Measurements from ENCODE around the gene DNPH1. TPM values are rescaled to one million over a fixed set of nuclear protein-coding genes. Genes with fewer than 3 reads are reported as not detected.

The DNPH1 gene
- total and polyA plus RNA-seq, 9 of the 15 experiments (the other 6 are each of a cell fraction or from before 2014, with no cell fraction given) = 7.3 to 300 (median 68.7) TPM

DNA sequence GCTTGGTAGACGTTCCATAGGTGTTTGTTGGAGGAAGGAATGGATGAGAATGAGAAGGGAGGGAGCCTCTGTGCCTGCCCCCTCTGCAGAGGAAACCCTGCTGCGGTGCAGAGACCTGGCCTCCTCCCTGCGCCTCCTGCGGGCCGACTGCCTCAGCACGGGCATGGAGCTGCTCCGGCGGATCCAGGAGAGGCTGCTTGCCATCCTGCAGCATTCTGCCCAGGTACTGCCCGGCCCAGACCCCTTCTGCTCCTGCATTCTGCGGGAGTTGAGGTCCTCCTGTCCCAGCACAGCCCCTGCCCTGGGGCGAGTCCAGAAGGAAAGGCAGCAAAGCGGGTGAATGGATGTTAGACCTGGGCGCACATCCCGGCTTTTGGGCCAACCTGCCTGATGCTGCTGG lies 6.1 kb downstream of the DNPH1 start (continued):
- no peak for TF ChIP-seq UBTF (IDR thresholded peaks at IDR 0.05; ENCODE audit: borderline replicate concordance in 1 of 2, low read depth in 2 of 2, low read length in 2 of 2)
- no peak for TF ChIP-seq ZNF561 (CRISPR knock-in tag; conservative IDR thresholded peaks at IDR 0.05)
- TF ChIP-seq RBFOX2 (IDR thresholded peaks at IDR 0.05; ENCODE audit: low read depth, low read length) = peak; percentile 61
- TF ChIP-seq SUPT5H (IDR thresholded peaks at IDR 0.05) = 0 out of 2 replicates have a peak, but pooled peaks have one; percentile 16
- TF ChIP-seq ZNF232 (CRISPR knock-in tag; IDR thresholded peaks at IDR 0.05) = no peak
- TF ChIP-seq, protein P1, sequence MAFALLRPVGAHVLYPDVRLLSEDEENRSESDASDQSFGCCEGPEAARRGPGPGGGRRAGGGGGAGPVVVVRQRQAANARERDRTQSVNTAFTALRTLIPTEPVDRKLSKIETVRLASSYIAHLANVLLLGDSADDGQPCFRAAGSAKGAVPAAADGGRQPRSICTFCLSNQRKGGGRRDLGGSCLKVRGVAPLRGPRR (CRISPR knock-in tag; IDR thresholded peaks at IDR 0.05) = no peak
- no peak for TF ChIP-seq XRCC4 (IDR thresholded peaks at IDR 0.05; ENCODE audit: extremely low read depth, insufficient read depth, insufficient read length)
- TF ChIP-seq POLR2A (conservative IDR thresholded peaks at IDR 0.05) = no peak; the same call in 1 of the 2 replicates
- TF ChIP-seq, protein P2, sequence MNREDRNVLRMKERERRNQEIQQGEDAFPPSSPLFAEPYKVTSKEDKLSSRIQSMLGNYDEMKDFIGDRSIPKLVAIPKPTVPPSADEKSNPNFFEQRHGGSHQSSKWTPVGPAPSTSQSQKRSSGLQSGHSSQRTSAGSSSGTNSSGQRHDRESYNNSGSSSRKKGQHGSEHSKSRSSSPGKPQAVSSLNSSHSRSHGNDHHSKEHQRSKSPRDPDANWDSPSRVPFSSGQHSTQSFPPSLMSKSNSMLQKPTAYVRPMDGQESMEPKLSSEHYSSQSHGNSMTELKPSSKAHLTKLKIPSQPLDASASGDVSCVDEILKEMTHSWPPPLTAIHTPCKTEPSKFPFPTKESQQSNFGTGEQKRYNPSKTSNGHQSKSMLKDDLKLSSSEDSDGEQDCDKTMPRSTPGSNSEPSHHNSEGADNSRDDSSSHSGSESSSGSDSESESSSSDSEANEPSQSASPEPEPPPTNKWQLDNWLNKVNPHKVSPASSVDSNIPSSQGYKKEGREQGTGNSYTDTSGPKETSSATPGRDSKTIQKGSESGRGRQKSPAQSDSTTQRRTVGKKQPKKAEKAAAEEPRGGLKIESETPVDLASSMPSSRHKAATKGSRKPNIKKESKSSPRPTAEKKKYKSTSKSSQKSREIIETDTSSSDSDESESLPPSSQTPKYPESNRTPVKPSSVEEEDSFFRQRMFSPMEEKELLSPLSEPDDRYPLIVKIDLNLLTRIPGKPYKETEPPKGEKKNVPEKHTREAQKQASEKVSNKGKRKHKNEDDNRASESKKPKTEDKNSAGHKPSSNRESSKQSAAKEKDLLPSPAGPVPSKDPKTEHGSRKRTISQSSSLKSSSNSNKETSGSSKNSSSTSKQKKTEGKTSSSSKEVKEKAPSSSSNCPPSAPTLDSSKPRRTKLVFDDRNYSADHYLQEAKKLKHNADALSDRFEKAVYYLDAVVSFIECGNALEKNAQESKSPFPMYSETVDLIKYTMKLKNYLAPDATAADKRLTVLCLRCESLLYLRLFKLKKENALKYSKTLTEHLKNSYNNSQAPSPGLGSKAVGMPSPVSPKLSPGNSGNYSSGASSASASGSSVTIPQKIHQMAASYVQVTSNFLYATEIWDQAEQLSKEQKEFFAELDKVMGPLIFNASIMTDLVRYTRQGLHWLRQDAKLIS (CRISPR knock-in tag; IDR thresholded peaks at IDR 0.05) = no peak
- no peak for TF ChIP-seq ETV1 (tag; conservative IDR thresholded peaks at IDR 0.05; ENCODE audit: low read depth)
- no peak for TF ChIP-seq ZNF449 (CRISPR knock-in tag; IDR thresholded peaks at IDR 0.05)
